ENCODE results near the gene EQTN. TPM values are rescaled to one million over a fixed set of nuclear protein-coding genes. Genes with fewer than 3 reads are reported as not detected.
A peak's percentile ranks its signal among the peaks of the same experiment; 100 is the strongest.

The EQTN gene
- total RNA-seq, 1 donor from 2014 or later, result not detected

DNA sequence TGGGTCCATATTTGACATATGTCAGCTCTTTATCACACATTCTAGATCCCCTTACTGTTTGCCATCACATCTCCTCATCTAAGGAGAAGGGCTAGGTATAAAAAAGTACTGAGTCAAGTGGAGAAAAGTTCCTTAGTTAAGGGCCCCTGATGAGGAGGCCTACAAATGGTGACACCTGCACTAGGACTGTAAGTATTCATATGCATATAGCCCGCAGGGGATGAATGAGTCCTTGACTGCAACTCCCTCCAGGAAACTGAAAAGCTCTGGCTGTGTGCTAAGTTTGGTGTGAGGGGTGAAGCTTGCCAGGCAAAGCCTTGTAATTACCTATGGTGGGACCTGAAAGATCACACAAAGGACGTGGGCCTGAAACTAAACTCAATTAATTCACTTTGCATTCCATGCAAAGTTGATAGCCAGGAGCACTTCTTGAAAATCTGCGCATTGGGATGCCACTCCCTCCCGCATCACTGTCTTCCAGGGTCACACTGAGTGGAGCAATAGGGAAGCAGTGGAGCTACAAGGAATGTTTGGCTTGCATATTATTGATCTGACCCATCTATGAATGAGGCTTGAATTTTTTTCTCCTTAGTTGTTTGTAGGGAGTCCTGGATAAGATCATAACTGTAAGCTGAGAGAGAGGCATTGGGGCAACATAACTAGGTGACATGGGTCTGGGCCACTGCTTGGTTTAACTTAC lies 11.9 kb upstream of the EQTN start:
- H3K27me3 Mint-ChIP-seq (ENCODE audit: low read depth, unreplicated experiment), result no peaks in the 10 kb centered on the region
- no peak for DNase-seq (ENCODE audit: low read depth)

DNA sequence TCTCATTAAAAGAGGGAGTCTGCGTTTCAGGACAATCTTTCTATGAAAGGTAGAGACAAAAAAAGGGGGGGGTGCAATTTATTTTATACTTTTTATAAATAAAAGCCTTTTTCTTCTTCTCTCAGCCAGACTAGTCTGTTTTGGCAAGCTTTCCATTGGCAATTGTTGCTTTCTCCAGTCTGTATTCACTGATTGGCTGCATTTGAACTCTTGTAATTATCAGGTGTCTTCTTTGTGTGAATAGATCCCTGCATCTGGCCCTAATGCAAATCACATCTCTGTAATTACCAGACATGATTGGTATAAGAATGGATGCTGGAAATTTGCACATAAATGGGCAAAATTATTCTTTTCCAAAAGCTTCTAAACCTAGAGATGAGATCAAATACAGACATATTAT lies 7.6 kb upstream of the EQTN start:
- no peak overlapping the region for H3K27ac ChIP-seq (ENCODE audit: low read depth, low read length)
- no peaks in the 10 kb centered on the region for H3K36me3 Mint-ChIP-seq (ENCODE audit: low read depth, unreplicated experiment)
- H3K4me2 ChIP-seq (ENCODE audit: low read length), result no peak overlapping the region
- no peak overlapping the region for H2AFZ ChIP-seq (ENCODE audit: low read depth, low read length)
- no peak for FAIRE-seq
- H3K9ac ChIP-seq (ENCODE audit: low read length), result no peak overlapping the region
- H3K79me2 ChIP-seq (ENCODE audit: insufficient read depth, low read length), result no peaks in the 10 kb centered on the region
- no peak for DNase-seq (ENCODE audit: low read depth)
- peaks cover 2% of the 10 kb centered on the region for H3K27me3 ChIP-seq (ENCODE audit: insufficient read depth, low read length)
- H3K4me3 Mint-ChIP-seq (ENCODE audit: unreplicated experiment), result no peak overlapping the region
- H3K27me3 Mint-ChIP-seq (ENCODE audit: low read depth, unreplicated experiment), result no peaks in the 10 kb centered on the region
- H3K9me3 ChIP-seq (ENCODE audit: insufficient read depth, low read depth, low read length), result no peaks in the 10 kb centered on the region
- no peaks in the 10 kb centered on the region for H4K20me1 ChIP-seq (ENCODE audit: insufficient read depth, low read length)
- H3K36me3 ChIP-seq (ENCODE audit: insufficient read depth, low read length), result no peaks in the 10 kb centered on the region
- H3K4me1 ChIP-seq (ENCODE audit: insufficient read depth, low read length), result no peaks in the 10 kb centered on the region
- TF ChIP-seq, protein P1, sequence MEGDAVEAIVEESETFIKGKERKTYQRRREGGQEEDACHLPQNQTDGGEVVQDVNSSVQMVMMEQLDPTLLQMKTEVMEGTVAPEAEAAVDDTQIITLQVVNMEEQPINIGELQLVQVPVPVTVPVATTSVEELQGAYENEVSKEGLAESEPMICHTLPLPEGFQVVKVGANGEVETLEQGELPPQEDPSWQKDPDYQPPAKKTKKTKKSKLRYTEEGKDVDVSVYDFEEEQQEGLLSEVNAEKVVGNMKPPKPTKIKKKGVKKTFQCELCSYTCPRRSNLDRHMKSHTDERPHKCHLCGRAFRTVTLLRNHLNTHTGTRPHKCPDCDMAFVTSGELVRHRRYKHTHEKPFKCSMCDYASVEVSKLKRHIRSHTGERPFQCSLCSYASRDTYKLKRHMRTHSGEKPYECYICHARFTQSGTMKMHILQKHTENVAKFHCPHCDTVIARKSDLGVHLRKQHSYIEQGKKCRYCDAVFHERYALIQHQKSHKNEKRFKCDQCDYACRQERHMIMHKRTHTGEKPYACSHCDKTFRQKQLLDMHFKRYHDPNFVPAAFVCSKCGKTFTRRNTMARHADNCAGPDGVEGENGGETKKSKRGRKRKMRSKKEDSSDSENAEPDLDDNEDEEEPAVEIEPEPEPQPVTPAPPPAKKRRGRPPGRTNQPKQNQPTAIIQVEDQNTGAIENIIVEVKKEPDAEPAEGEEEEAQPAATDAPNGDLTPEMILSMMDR (IDR thresholded peaks at IDR 0.05; ENCODE audit: insufficient read depth, low read depth, low read length), result no peak
- TF ChIP-seq EZH2 (IDR thresholded peaks at IDR 0.05; ENCODE audit: insufficient read depth, low read length), result no peak
- H3K4me1 Mint-ChIP-seq (ENCODE audit: low read depth, unreplicated experiment), result peaks cover 6% of the 10 kb centered on the region
- H3K27ac Mint-ChIP-seq (ENCODE audit: unreplicated experiment), result no peak overlapping the region
- H3K4me3 ChIP-seq (ENCODE audit: insufficient read depth, low read depth, low read length), result no peak overlapping the region
- peaks cover 5% of the 10 kb centered on the region for H3K9me3 Mint-ChIP-seq (ENCODE audit: unreplicated experiment)

More for the DNA sequence above, 11.9 kb upstream of the EQTN start:
- H3K79me2 ChIP-seq (ENCODE audit: insufficient read depth, low read length), result no peaks in the 10 kb centered on the region
- no peaks in the 10 kb centered on the region for H4K20me1 ChIP-seq (ENCODE audit: insufficient read depth, low read length)
- Mint-ChIP-seq H3K36me3 (ENCODE audit: low read depth, unreplicated experiment) (no peaks in the 10 kb centered on the region), H3K27ac (ENCODE audit: unreplicated experiment) (no peak overlapping the region), H3K4me1 (ENCODE audit: low read depth, unreplicated experiment) (no peaks in the 10 kb centered on the region), H3K4me3 (ENCODE audit: unreplicated experiment) (no peak overlapping the region), H3K9me3 (ENCODE audit: unreplicated experiment) (peaks cover 5% of the 10 kb centered on the region)
- H2AFZ ChIP-seq (ENCODE audit: low read depth, low read length), result no peak overlapping the region
- no peak for FAIRE-seq
- no peak overlapping the region for H3K9ac ChIP-seq (ENCODE audit: low read length)
- no peaks in the 10 kb centered on the region for H3K4me1 ChIP-seq (ENCODE audit: insufficient read depth, low read length)
- H3K27me3 ChIP-seq (ENCODE audit: insufficient read depth, low read length), result peaks cover 2% of the 10 kb centered on the region
- TF ChIP-seq EZH2 (IDR thresholded peaks at IDR 0.05; ENCODE audit: insufficient read depth, low read length), result no peak
- TF ChIP-seq, protein P1 (IDR thresholded peaks at IDR 0.05; ENCODE audit: insufficient read depth, low read depth, low read length), result no peak
- no peaks in the 10 kb centered on the region for H3K9me3 ChIP-seq (ENCODE audit: insufficient read depth, low read depth, low read length)
- no peak overlapping the region for H3K4me2 ChIP-seq (ENCODE audit: low read length)
- H3K36me3 ChIP-seq (ENCODE audit: insufficient read depth, low read length), result no peaks in the 10 kb centered on the region
- H3K4me3 ChIP-seq (ENCODE audit: insufficient read depth, low read depth, low read length), result no peak overlapping the region
- no peak overlapping the region for H3K27ac ChIP-seq (ENCODE audit: low read depth, low read length)

DNA sequence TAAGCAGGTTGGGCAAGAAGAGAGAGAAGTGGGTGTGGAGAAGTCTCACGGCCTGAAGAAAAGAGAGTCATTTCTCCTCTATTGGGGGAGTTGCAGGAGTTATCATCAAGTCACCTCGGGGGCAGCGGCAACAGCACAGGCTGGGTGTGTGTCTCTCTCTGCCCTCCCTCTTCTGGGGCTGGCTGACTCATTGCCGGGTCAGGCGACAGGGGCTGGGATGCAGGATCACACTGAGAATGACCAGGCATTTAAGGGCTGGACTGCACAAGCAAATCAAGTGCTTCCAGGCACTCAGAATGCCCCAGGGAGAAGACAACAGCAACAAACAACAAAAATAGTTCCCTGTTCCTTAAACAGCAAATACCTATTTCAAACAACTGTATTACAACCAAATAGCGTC lies 6.3 kb upstream of the EQTN start:
- no peaks in the 10 kb centered on the region for H3K4me1 ChIP-seq (ENCODE audit: insufficient read depth, low read length)
- DNase-seq (ENCODE audit: low read depth) (no peak), FAIRE-seq (no peak)
- Mint-ChIP-seq H3K4me1 (ENCODE audit: low read depth, unreplicated experiment) (peaks cover 6% of the 10 kb centered on the region), H3K27ac (ENCODE audit: unreplicated experiment) (no peak overlapping the region), H3K27me3 (ENCODE audit: low read depth, unreplicated experiment) (no peaks in the 10 kb centered on the region), H3K9me3 (ENCODE audit: unreplicated experiment) (peaks cover 5% of the 10 kb centered on the region), H3K36me3 (ENCODE audit: low read depth, unreplicated experiment) (no peaks in the 10 kb centered on the region), H3K4me3 (ENCODE audit: unreplicated experiment) (no peak overlapping the region)
- no peaks in the 10 kb centered on the region for H3K36me3 ChIP-seq (ENCODE audit: insufficient read depth, low read length)
- H2AFZ ChIP-seq (ENCODE audit: low read depth, low read length), result no peak overlapping the region
- no peak overlapping the region for H3K9ac ChIP-seq (ENCODE audit: low read length)
- TF ChIP-seq, protein P1 (IDR thresholded peaks at IDR 0.05; ENCODE audit: insufficient read depth, low read depth, low read length), result no peak
- TF ChIP-seq EZH2 (IDR thresholded peaks at IDR 0.05; ENCODE audit: insufficient read depth, low read length), result no peak
- peaks cover 2% of the 10 kb centered on the region for H3K27me3 ChIP-seq (ENCODE audit: insufficient read depth, low read length)
- no peaks in the 10 kb centered on the region for H3K79me2 ChIP-seq (ENCODE audit: insufficient read depth, low read length)
- H3K4me3 ChIP-seq (ENCODE audit: insufficient read depth, low read depth, low read length), result no peak overlapping the region
- peak overlapping the region; percentile 19 for H3K4me2 ChIP-seq (ENCODE audit: low read length)
- no peak overlapping the region for H3K27ac ChIP-seq (ENCODE audit: low read depth, low read length)
- H4K20me1 ChIP-seq (ENCODE audit: insufficient read depth, low read length), result no peaks in the 10 kb centered on the region
- H3K9me3 ChIP-seq (ENCODE audit: insufficient read depth, low read depth, low read length), result no peaks in the 10 kb centered on the region
